DMS79 treated with DMSO at 0.1 percent for 48 hours (cell line): ENCODE results near the gene PDE4B.

Experiments
- DNase-seq: peaks from one replicate; lab custom pipeline; 2025; lab: John Stamatoyannopoulos, UW

Gene PDE4B

GRCh38 chr1:66364578-66365391 is 572.1 kb downstream of the PDE4B start:
- no peak for DNase-seq

GRCh38 chr1:66365635-66366034 is 572.9 kb downstream of the PDE4B start:
- DNase-seq, result no peak

- no peak for DNase-seq
These were observed 573.9 kb downstream of the PDE4B start for GRCh38 chr1:66366634-66367033.

GRCh38 chr1:66367369-66367768 is 574.7 kb downstream of the PDE4B start:
- DNase-seq, result no peak

- no peak for DNase-seq
These were observed 575.6 kb downstream of the PDE4B start for GRCh38 chr1:66368261-66368660.

GRCh38 chr1:66370462-66370971 is 577.8 kb downstream of the PDE4B start:
- no peak for DNase-seq

- no peak for DNase-seq
These were observed 578.7 kb downstream of the PDE4B start for GRCh38 chr1:66371233-66372005.

GRCh38 chr1:66372522-66373101 is 579.9 kb downstream of the PDE4B start:
- no peak for DNase-seq

GRCh38 chr1:66373157-66373591 is 580.5 kb downstream of the PDE4B start:
- DNase-seq, result no peak

- DNase-seq, result no peak
These were observed 581.5 kb downstream of the PDE4B start for GRCh38 chr1:66374148-66374547.

GRCh38 chr1:66374561-66375111 is 581.9 kb downstream of the PDE4B start:
- no peak for DNase-seq

- DNase-seq, result no peak
These were observed 582.4 kb downstream of the PDE4B start for GRCh38 chr1:66375125-66375524.

GRCh38 chr1:66380452-66381212 is 587.9 kb downstream of the PDE4B start:
- DNase-seq, result no peak

GRCh38 chr1:66381621-66382275 is 589.1 kb downstream of the PDE4B start:
- DNase-seq, result peak; percentile 30

- no peak for DNase-seq
These were observed 590.5 kb downstream of the PDE4B start for GRCh38 chr1:66383168-66383567.

- no peak for DNase-seq
These were observed 590.9 kb downstream of the PDE4B start for GRCh38 chr1:66383611-66384010.

GRCh38 chr1:66384258-66384921 is 591.7 kb downstream of the PDE4B start:
- no peak for DNase-seq

- DNase-seq, result no peak
These were observed 594.0 kb downstream of the PDE4B start for GRCh38 chr1:66386712-66387111.

GRCh38 chr1:66388913-66389312 is 596.2 kb downstream of the PDE4B start:
- DNase-seq, result no peak

GRCh38 chr1:66393586-66394287 is 601.0 kb downstream of the PDE4B start:
- no peak for DNase-seq
